Epithelial cell of esophagus (primary cell): ENCODE measurements around the gene GPR3.

ENCODE experiments used
- DNase-seq: peaks from one replicate; pipeline ENCODE4 v3.0.0; 2010; ENCODE audit warnings: low read depth
- H3K4me3 ChIP-seq: 2 replicates; pipeline ENCODE4 v1.5.1; 2011; ENCODE audit warnings: mild to moderate bottlenecking, low read length, control low read depth
- CTCF ChIP-seq: IDR thresholded peaks from 2 replicates; pipeline ENCODE4 v1.5.1; 2011; ENCODE audit warnings: low read depth, mild to moderate bottlenecking, low read length, control low read depth, inconsistent platforms; ENCODE audit not compliant: insufficient read depth; ENCODE audit errors: missing control alignments

The GPR3 gene

DNA sequence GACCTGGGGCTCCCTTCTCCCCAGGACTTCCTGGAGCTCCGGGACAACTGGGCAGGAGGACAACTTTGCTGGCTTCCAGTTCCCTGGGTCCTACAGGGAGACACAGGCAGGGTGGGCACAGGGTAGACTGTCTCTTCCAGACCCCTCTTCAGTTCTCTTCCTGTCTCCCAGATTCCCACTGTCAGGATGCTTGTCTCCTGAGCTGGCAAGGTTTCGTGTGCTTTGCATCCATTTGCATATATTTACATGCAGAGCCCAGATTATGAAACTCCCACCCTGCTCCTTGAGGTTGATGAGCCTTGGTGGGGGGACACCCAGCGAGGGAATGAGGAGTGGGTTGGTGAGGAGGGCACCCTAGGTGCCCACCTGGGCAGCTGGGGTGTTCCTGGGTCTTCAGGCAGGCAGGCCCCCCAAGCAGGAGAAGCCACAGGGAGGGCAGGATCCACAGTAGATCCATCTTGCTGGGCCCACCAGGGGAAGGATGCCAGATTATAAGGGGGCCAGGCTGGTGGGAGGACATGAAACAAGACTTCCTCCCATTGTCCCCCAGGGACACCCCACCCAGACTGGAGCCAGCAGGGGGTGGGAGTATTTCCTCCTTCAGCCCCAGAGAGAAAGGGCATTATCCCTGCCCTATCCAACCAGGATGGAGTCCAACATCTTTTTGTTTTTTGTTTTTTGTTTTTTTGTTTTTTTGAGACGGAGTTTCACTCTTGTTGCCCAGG lies 17.9 kb upstream of the GPR3 start, which contains the start of gene FCN3:
FCN3 (minus strand) TSS at position 463 of the 725 bp plus-strand sequence; CDS start at position 457, 6 bp downstream.
- TF ChIP-seq CTCF: no peak
- H3K4me3 ChIP-seq: no peak within 1 kb of the TSS
- DNase-seq: no peak

GRCh38 chr1:27377760-27378495 lies 14.5 kb upstream of the GPR3 start:
- TF ChIP-seq CTCF: no peak
- no peak for DNase-seq
- H3K4me3 ChIP-seq: no peak overlapping the region

- DNase-seq: peak; percentile 38
- no peak overlapping the region for H3K4me3 ChIP-seq
- TF ChIP-seq CTCF: peak; percentile 29
Measured at GRCh38 chr1:27379564-27380122, 12.8 kb upstream of the GPR3 start.

DNA sequence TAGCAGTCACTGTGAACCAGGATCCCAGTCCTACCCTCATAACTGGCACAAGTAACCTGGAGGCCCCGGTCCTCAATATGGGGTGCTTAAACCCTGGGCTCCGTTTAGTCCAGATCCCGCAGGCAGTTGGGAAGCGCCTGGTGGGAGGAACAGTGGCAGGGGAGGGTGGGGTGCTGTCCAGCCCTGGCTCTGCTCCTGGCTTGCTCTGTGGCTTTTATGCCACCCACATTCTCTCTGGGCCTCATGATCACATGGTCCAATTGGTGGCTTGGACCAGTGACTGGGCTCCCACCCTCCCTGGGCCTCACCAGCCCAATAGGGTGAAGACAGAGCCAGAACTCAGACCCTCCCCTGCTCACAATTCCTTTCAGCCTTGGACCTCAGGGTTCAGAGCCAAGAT lies 12.2 kb upstream of the GPR3 start:
- H3K4me3 ChIP-seq: no peak overlapping the region
- DNase-seq: no peak
- no peak for TF ChIP-seq CTCF

DNA sequence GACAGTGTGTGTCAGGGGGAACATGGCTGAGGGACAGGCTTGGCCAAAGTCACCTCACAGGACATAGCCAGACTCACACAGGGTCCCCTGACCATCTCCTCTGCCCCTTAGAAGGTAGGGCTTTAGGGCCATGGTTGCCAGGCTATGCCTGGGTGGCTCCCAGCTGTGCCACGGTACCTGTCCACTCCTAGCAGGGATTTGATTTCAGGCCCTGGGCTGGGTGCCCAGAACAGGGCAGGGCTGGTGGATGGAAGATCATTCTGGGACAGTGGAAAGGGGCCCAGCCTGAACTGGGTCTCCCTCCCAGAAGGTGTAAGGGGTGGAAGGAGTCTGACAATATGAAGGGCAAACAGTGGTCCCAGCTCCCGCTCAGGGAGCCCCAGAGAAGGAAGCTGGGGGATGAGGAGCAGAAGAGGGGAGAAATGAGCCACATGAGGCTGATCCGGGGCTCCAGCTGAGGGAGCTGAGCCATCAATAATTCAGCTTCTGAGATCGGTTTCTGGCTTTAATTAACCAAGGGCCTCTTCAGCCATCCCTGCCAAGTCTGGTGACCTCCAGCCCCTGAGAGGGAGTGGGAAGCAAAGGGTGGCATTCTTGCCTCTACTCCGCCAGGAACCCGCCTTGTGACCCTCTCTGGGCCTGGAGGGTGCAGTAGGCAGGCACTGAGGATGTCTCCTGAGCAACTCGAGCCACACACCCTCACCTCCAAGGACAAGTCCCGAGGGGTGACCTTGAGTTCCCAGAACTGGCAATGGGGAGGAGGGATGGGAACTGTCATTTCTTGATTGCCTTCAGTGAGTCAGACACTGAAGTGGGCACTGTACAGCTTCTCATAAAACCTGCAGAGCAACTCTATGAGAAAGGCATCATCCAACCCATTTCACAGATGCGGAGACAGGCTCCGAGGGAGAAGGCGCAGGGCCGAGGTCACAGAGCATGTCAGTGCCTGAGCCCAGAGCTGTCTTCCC lies 11.4 kb upstream of the GPR3 start:
- no peak for DNase-seq
- no peak overlapping the region for H3K4me3 ChIP-seq
- TF ChIP-seq CTCF: no peak

DNA sequence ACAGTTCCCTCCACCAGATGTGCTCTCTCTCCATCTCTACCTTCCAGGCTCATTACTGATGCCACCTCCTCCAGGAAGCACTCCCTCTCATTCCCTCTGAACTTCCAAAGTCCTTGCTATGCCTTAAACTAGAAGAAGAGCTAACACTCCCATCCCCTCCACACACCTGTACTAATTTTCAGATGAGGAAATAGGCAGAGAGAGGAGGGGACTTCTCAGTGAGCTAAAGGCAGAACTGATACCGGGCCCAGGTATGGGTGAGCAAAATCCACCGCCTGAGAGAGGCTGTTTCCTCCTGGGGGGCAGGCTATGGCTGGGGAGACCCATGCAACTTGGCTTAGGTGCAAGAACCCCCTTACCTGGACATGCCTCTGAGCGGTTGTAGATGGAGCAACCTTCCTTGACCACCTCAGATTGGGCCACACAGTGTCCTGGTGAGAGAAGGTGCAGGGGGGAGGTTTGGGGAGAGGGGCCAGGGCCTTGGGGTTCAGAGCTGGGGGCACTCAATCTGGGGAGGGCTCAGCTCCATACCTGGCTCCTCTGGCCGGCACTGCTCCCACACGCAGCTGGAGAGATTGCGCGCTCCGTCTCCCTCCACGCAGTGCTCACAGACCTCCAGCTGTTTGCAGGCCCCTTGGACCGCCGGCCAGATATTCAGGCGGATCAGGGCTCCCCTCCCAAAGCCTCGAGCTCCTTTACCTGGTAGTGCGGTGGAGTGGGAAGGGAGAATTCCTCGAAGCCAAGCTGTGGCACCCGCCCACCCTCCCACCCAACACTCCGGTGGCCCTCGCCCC lies 10.3 kb upstream of the GPR3 start:
- DNase-seq: no peak
- TF ChIP-seq CTCF: no peak
- peak overlapping the region; percentile 61 for H3K4me3 ChIP-seq
